ENCODE measurements around the gene SRP68.

GRCh38 chr17:76090517-76091129, 18.3 kb upstream of the SRP68 start:
- TF ChIP-seq RAD21 (IDR thresholded peaks at IDR 0.05), result no peak
- no peak for TF ChIP-seq CTCF (IDR thresholded peaks at IDR 0.05; ENCODE audit: low read depth, low read length, missing input control)
- TF ChIP-seq GABPA (IDR thresholded peaks at IDR 0.05 in 1 of 2, conservative IDR thresholded peaks at IDR 0.05 in 1 of 2), result no peak
- no peak for TF ChIP-seq REST (IDR thresholded peaks at IDR 0.05)
- no peak for TF ChIP-seq FOXA1 (IDR thresholded peaks at IDR 0.05)
- no peak for TF ChIP-seq MAX (IDR thresholded peaks at IDR 0.05)
- TF ChIP-seq TAF1 (conservative IDR thresholded peaks at IDR 0.05), result no peak
- no peak for TF ChIP-seq RXRA (IDR thresholded peaks at IDR 0.05)
- TF ChIP-seq EGR1 (IDR thresholded peaks at IDR 0.05; ENCODE audit: low read depth in 2 of 2), result no peak
- no peak for TF ChIP-seq ZBTB33 (IDR thresholded peaks at IDR 0.05)
- TF ChIP-seq YY1 (IDR thresholded peaks at IDR 0.05), result no peak
- no peak for TF ChIP-seq JUND (IDR thresholded peaks at IDR 0.05)
- TF ChIP-seq ATF3 (IDR thresholded peaks at IDR 0.05), result no peak
- TF ChIP-seq SP1 (IDR thresholded peaks at IDR 0.05), result no peak
